KMS-11 (cell line): ENCODE results near the gene OSBPL3.

Source experiments
- H2AFZ ChIP-seq: fragments of 200-600 bp; sonication (generic); 2 replicates; pipeline ENCODE4 v1.6.1; 2016; ENCODE audit warnings: antibody characterized with exemption, mixed run types, low read depth
- H3K27ac ChIP-seq: fragments of 200-600 bp; sonication (generic); 2 replicates; pipeline ENCODE4 v1.6.1; 2016; ENCODE audit warnings: mild to moderate bottlenecking, mixed run types
- H3K27me3 ChIP-seq: fragments of 200-600 bp; sonication (generic); 2 replicates; pipeline ENCODE4 v1.6.1; 2017; ENCODE audit warnings: mild to moderate bottlenecking, low read depth, mixed run types, moderate library complexity; ENCODE audit not compliant: insufficient read depth
- H3K36me3 ChIP-seq: fragments of 200-600 bp; sonication (generic); 2 replicates; pipeline ENCODE4 v1.6.1; 2017; ENCODE audit warnings: mild to moderate bottlenecking, mixed run types; ENCODE audit not compliant: insufficient read depth
- H3K4me1 ChIP-seq: fragments of 200-600 bp; sonication (generic); 2 replicates; pipeline ENCODE4 v1.6.1; 2016; ENCODE audit warnings: mild to moderate bottlenecking, low read depth, mixed run types; ENCODE audit not compliant: poor library complexity, severe bottlenecking
- H3K4me2 ChIP-seq: fragments of 200-600 bp; sonication (generic); 2 replicates; pipeline ENCODE4 v1.7.0; 2016; ENCODE audit warnings: mild to moderate bottlenecking, mixed run types
- H3K4me3 ChIP-seq: fragments of 200-600 bp; sonication (generic); IDR thresholded peaks from 2 replicates; pipeline ENCODE4 v1.6.1; 2017; ENCODE audit warnings: low read depth, low read length, mixed read lengths; ENCODE audit not compliant: insufficient read depth
- H3K79me2 ChIP-seq: fragments of 200-600 bp; sonication (generic); 2 replicates; pipeline ENCODE4 v1.6.1; 2016; ENCODE audit warnings: low read depth, mixed run types; ENCODE audit not compliant: insufficient read depth
- H3K9ac ChIP-seq: fragments of 200-600 bp; sonication (generic); 2 replicates; pipeline ENCODE4 v1.6.1; 2016; ENCODE audit warnings: mild to moderate bottlenecking, mixed run types
- H4K20me1 ChIP-seq: fragments of 200-600 bp; sonication (generic); 2 replicates; pipeline ENCODE4 v1.6.1; 2016; ENCODE audit warnings: mild to moderate bottlenecking, mixed run types; ENCODE audit not compliant: insufficient read depth
- CTCF ChIP-seq: fragments of 200-600 bp; sonication (generic); conservative IDR thresholded peaks from 2 replicates; pipeline ENCODE4 v1.6.1; 2017; ENCODE audit warnings: low read depth, mild to moderate bottlenecking, antibody characterized with exemption, low read length, moderate library complexity, mixed read lengths

The OSBPL3 gene

GRCh38 chr7:24885305-24885704, 94.7 kb downstream of the OSBPL3 start:
- Histone ChIP-seq H3K4me3 (no peak overlapping the region), H3K79me2 (no peaks in the 10 kb centered on the region), H3K4me2 (no peak overlapping the region), H3K27me3 (no peaks in the 10 kb centered on the region), H3K4me1 (peaks cover 30% of the 10 kb centered on the region), H2AFZ (no peak overlapping the region), H3K36me3 (no peaks in the 10 kb centered on the region), H4K20me1 (no peaks in the 10 kb centered on the region), H3K9ac (no peak overlapping the region), H3K27ac (no peak overlapping the region)
- TF ChIP-seq CTCF: no peak

GRCh38 chr7:24884401-24884800, 95.6 kb downstream of the OSBPL3 start:
- H3K36me3 ChIP-seq: no peaks in the 10 kb centered on the region
- H4K20me1 ChIP-seq: no peaks in the 10 kb centered on the region
- H3K4me3 ChIP-seq: no peak overlapping the region
- no peaks in the 10 kb centered on the region for H3K27me3 ChIP-seq
- no peak for TF ChIP-seq CTCF
- H3K4me1 ChIP-seq: peaks cover 29% of the 10 kb centered on the region
- H3K27ac ChIP-seq: no peak overlapping the region
- no peak overlapping the region for H2AFZ ChIP-seq
- H3K79me2 ChIP-seq: no peaks in the 10 kb centered on the region
- no peak overlapping the region for H3K9ac ChIP-seq
- no peak overlapping the region for H3K4me2 ChIP-seq

GRCh38 chr7:24883622-24884013, 96.4 kb downstream of the OSBPL3 start:
- Histone ChIP-seq H3K4me3 (no peak overlapping the region), H4K20me1 (no peaks in the 10 kb centered on the region), H3K4me2 (peak overlapping the region; percentile 17; the same call in 1 of the 2 replicates), H3K27me3 (no peaks in the 10 kb centered on the region), H3K79me2 (no peaks in the 10 kb centered on the region), H3K9ac (no peak overlapping the region), H3K27ac (no peak overlapping the region), H3K4me1 (peaks cover 31% of the 10 kb centered on the region), H2AFZ (no peak overlapping the region), H3K36me3 (no peaks in the 10 kb centered on the region)
- TF ChIP-seq CTCF: no peak

GRCh38 chr7:24882989-24883621, 96.9 kb downstream of the OSBPL3 start:
- Histone ChIP-seq H3K79me2 (no peaks in the 10 kb centered on the region), H3K9ac (no peak overlapping the region), H4K20me1 (no peaks in the 10 kb centered on the region), H3K27me3 (no peaks in the 10 kb centered on the region), H3K4me1 (peaks cover 32% of the 10 kb centered on the region), H2AFZ (no peak overlapping the region), H3K36me3 (no peaks in the 10 kb centered on the region), H3K4me2 (peak overlapping the region; percentile 17; the same call in 1 of the 2 replicates), H3K4me3 (no peak overlapping the region), H3K27ac (no peak overlapping the region)
- TF ChIP-seq CTCF: no peak
